Stimulated activated CD4-positive, alpha-beta T cell treated with anti-CD3 and anti-CD28 coated beads, TNF-alpha, amount 100 ng/mL, for 24 hours (primary cell): ENCODE measurements around the gene FRMD4A.
"Not testable (repeated sequence)": the region's sequence is repeated elsewhere in the genome, so short reads cannot be mapped to it uniquely, and the experiment has no call there.

Experiments
- DNase-seq, 3 experiments: peaks; one replicate each; pipeline ENCODE4 v3.0.0-alpha.2; 2020; ENCODE audit warnings: low read depth in 3 of 3

The FRMD4A gene

GRCh38 chr10:13915710-13916109 lies 415.0 kb downstream of the FRMD4A start:
- no peak for DNase-seq

GRCh38 chr10:13913897-13914296 lies 416.8 kb downstream of the FRMD4A start:
- no peak for DNase-seq

- DNase-seq: no peak
These were observed 418.8 kb downstream of the FRMD4A start for GRCh38 chr10:13911821-13912520.

GRCh38 chr10:13909516-13910258 lies 421.0 kb downstream of the FRMD4A start:
- no peak for DNase-seq

- DNase-seq: no peak
These were observed 422.2 kb downstream of the FRMD4A start for GRCh38 chr10:13908475-13908874.

GRCh38 chr10:13907570-13907969 lies 423.2 kb downstream of the FRMD4A start:
- DNase-seq: no peak

- no peak for DNase-seq
These were observed 425.4 kb downstream of the FRMD4A start for GRCh38 chr10:13905281-13905680.

GRCh38 chr10:13904064-13904463 lies 426.7 kb downstream of the FRMD4A start:
- no peak for DNase-seq

- no peak for DNase-seq
These were observed 427.7 kb downstream of the FRMD4A start for GRCh38 chr10:13902868-13903587.

GRCh38 chr10:13899941-13900340 lies 430.8 kb downstream of the FRMD4A start:
- DNase-seq: no peak

- not testable (repeated sequence) for DNase-seq
These were observed 434.6 kb downstream of the FRMD4A start for GRCh38 chr10:13896146-13896545.

GRCh38 chr10:13894412-13895093 lies 436.2 kb downstream of the FRMD4A start:
- DNase-seq: no peak

- DNase-seq: no peak
These were observed 436.8 kb downstream of the FRMD4A start for GRCh38 chr10:13893926-13894325.

- DNase-seq: no peak
These were observed 437.9 kb downstream of the FRMD4A start for GRCh38 chr10:13892871-13893270.

- no peak for DNase-seq
These were observed 438.7 kb downstream of the FRMD4A start for GRCh38 chr10:13892001-13892491.

GRCh38 chr10:13891128-13892000 lies 439.4 kb downstream of the FRMD4A start:
- DNase-seq: peak in 1 of 3 experiments; percentile 12

GRCh38 chr10:13890233-13891127 lies 440.2 kb downstream of the FRMD4A start:
- DNase-seq: peak in 1 of 3 experiments; percentile 16

- DNase-seq: no peak
These were observed 443.0 kb downstream of the FRMD4A start for GRCh38 chr10:13887761-13888160.

GRCh38 chr10:13885238-13885990 lies 445.3 kb downstream of the FRMD4A start:
- no peak for DNase-seq
